DND-41 (cell line): ENCODE data around the gene CD1E.
A peak's percentile ranks its signal among the peaks of the same experiment; 100 is the strongest.

Source experiments
- ATAC-seq: fragments of 200-7000 bp; cut with Tn5 transposase; 3 replicates; pipeline ENCODE4 v1.9.1; 2021; ENCODE audit warnings: low read depth; ENCODE audit not compliant: insufficient read depth
- DNase-seq: peaks from one replicate; pipeline ENCODE4 v3.0.0-alpha.2; 2020
- H2AFZ ChIP-seq: 2 replicates; pipeline ENCODE4 v1.6.0; 2012; ENCODE audit warnings: low read depth, low read length
- H3K27ac ChIP-seq: 2 replicates; pipeline ENCODE4 v1.5.1; 2012; ENCODE audit warnings: low read length, inconsistent platforms
- H3K27me3 ChIP-seq: fragments of 200-600 bp; sonication (generic); 2 replicates; pipeline ENCODE4 v1.6.0; 2012; ENCODE audit warnings: low read length, mild to moderate bottlenecking, inconsistent platforms; ENCODE audit not compliant: insufficient read depth, poor library complexity
- H3K36me3 ChIP-seq: 2 replicates; pipeline ENCODE4 v1.5.1; 2012; ENCODE audit warnings: low read length, inconsistent platforms; ENCODE audit not compliant: insufficient read depth
- H3K4me1 ChIP-seq: 2 replicates; pipeline ENCODE4 v1.5.1; 2012; ENCODE audit warnings: mild to moderate bottlenecking, low read length; ENCODE audit not compliant: insufficient read depth
- H3K4me2 ChIP-seq: 2 replicates; pipeline ENCODE4 v1.6.0; 2012; ENCODE audit warnings: mild to moderate bottlenecking, moderate library complexity, low read length, inconsistent platforms; ENCODE audit not compliant: insufficient read depth
- H3K4me3 ChIP-seq, 2 experiments: fragments of 200-600 bp in 1 of 2; shearing (Covaris generic) in 1 of 2; 2 replicates each; pipeline ENCODE4 v1.5.1; 2012 to 2016; ENCODE audit warnings: inconsistent platforms in 2 of 2, low read length in 2 of 2, mild to moderate bottlenecking in 2 of 2, low read depth in 1 of 2, moderate library complexity in 1 of 2
- H3K79me2 ChIP-seq: 2 replicates; pipeline ENCODE4 v1.6.0; 2012; ENCODE audit warnings: low read length, inconsistent platforms; ENCODE audit not compliant: insufficient read depth
- H3K9ac ChIP-seq: 2 replicates; pipeline ENCODE4 v1.6.0; 2012; ENCODE audit warnings: low read depth, mild to moderate bottlenecking, inconsistent platforms, low read length, moderate library complexity
- H3K9me3 ChIP-seq: 2 replicates; pipeline ENCODE4 v1.5.1; 2012; ENCODE audit warnings: low read length, moderate library complexity, mild to moderate bottlenecking, inconsistent platforms; ENCODE audit not compliant: insufficient read depth, severe bottlenecking
- H4K20me1 ChIP-seq: 2 replicates; pipeline ENCODE4 v1.6.0; 2012; ENCODE audit warnings: low read length; ENCODE audit not compliant: insufficient read depth
- CTCF ChIP-seq: IDR thresholded peaks from 2 replicates; pipeline ENCODE4 v1.5.1; 2012; ENCODE audit warnings: borderline replicate concordance, low read length, moderate library complexity, mild to moderate bottlenecking; ENCODE audit not compliant: poor library complexity, severe bottlenecking; ENCODE audit errors: extremely low read depth
- EZH2 ChIP-seq: IDR thresholded peaks from 3 replicates; pipeline ENCODE4 v1.6.1; 2012; ENCODE audit warnings: borderline replicate concordance, low read depth, mild to moderate bottlenecking, moderate library complexity, low read length, inconsistent platforms; ENCODE audit not compliant: severe bottlenecking

Gene CD1E

GRCh38 chr1:158330391-158331105, 23.1 kb upstream of the CD1E start:
- DNase-seq = peak; percentile 76
- ATAC-seq = peak; percentile 11
- H3K9me3 ChIP-seq = no peaks in the 10 kb centered on the region
- H3K4me2 ChIP-seq = peak overlapping the region; percentile 66
- no peak overlapping the region for H2AFZ ChIP-seq
- peaks cover 36% of the 10 kb centered on the region for H3K36me3 ChIP-seq
- peak overlapping the region; percentile 49 to 66 for H3K4me3 ChIP-seq
- peaks cover 81% of the 10 kb centered on the region for H3K79me2 ChIP-seq
- peak overlapping the region; percentile 80 for H3K9ac ChIP-seq
- H3K27ac ChIP-seq = peak overlapping the region; percentile 100
- H3K27me3 ChIP-seq = no peaks in the 10 kb centered on the region
- TF ChIP-seq EZH2 (no peak), CTCF (no peak)
- H4K20me1 ChIP-seq = no peaks in the 10 kb centered on the region
- peaks cover 58% of the 10 kb centered on the region for H3K4me1 ChIP-seq

GRCh38 chr1:158331106-158331425, 22.6 kb upstream of the CD1E start:
- peak overlapping the region; percentile 66 for H3K4me2 ChIP-seq
- H3K4me1 ChIP-seq = peaks cover 63% of the 10 kb centered on the region
- H2AFZ ChIP-seq = no peak overlapping the region
- peak; percentile 78 for DNase-seq
- peak; percentile 27 for ATAC-seq
- TF ChIP-seq EZH2 = no peak
- TF ChIP-seq CTCF = no peak
- no peaks in the 10 kb centered on the region for H3K27me3 ChIP-seq
- H3K36me3 ChIP-seq = peaks cover 39% of the 10 kb centered on the region
- H3K9me3 ChIP-seq = no peaks in the 10 kb centered on the region
- peak overlapping the region; percentile 49 to 66 for H3K4me3 ChIP-seq
- H3K9ac ChIP-seq = peak overlapping the region; percentile 80
- H3K27ac ChIP-seq = peak overlapping the region; percentile 100
- H3K79me2 ChIP-seq = peaks cover 84% of the 10 kb centered on the region
- H4K20me1 ChIP-seq = no peaks in the 10 kb centered on the region

- Histone ChIP-seq H3K4me1 (peaks cover 69% of the 10 kb centered on the region), H3K4me2 (peak within 1 kb of the TSS; percentile 66), H3K9ac (peak within 1 kb of the TSS; percentile 80), H3K36me3 (peaks cover 39% of the 10 kb centered on the region), H3K27me3 (no peaks in the 10 kb centered on the region), H3K9me3 (no peaks in the 10 kb centered on the region), H3K27ac (peak within 1 kb of the TSS; percentile 100), H4K20me1 (no peaks in the 10 kb centered on the region), H3K4me3 (peak within 1 kb of the TSS; percentile 49 to 66), H2AFZ (no peak within 1 kb of the TSS), H3K79me2 (peaks cover 83% of the 10 kb centered on the region)
- DNase-seq (no peak), ATAC-seq (no peak)
- TF ChIP-seq EZH2 = no peak
- TF ChIP-seq CTCF = no peak
These were observed 22.1 kb upstream of the CD1E start, which contains the start of gene CD1B for GRCh38 chr1:158331481-158332150. Gene CD1B (minus strand): TSS chr1:158331531. CDS start chr1:158331423, 108 bp downstream.
